SK-N-SH treated with all-trans-retinoic acid at 6 μM for 48 hours (cell line): Measurements from ENCODE around the gene HLA-F.

Experiments used
- ARNTL ChIP-seq: fragments of 450-650 bp; formaldehyde crosslinking; IDR thresholded peaks from 2 replicates; pipeline ENCODE4 v1.5.0; 2020; ENCODE audit warnings: low read depth, mild to moderate bottlenecking, moderate library complexity, borderline replicate concordance
- GLIS3 ChIP-seq: fragments of 250-450 bp; sonication (Bioruptor Pico); IDR thresholded peaks from 2 replicates; pipeline ENCODE4 v1.5.0; 2020; ENCODE audit warnings: mild to moderate bottlenecking, moderate library complexity
- OSR1 ChIP-seq: fragments of 250-450 bp; sonication (Bioruptor Pico); IDR thresholded peaks from 2 replicates; pipeline ENCODE4 v1.8.0; 2022; ENCODE audit warnings: moderate library complexity, mild to moderate bottlenecking, inconsistent platforms
- SNAI2 ChIP-seq: fragments of 250-450 bp; sonication (Bioruptor Pico); IDR thresholded peaks from 2 replicates; pipeline ENCODE4 v1.5.0; 2020; ENCODE audit warnings: mild to moderate bottlenecking, moderate library complexity
- ZNF8 ChIP-seq: fragments of 450-650 bp; formaldehyde crosslinking; IDR thresholded peaks from 2 replicates; pipeline ENCODE4 v1.5.0; 2020; ENCODE audit warnings: mild to moderate bottlenecking, moderate library complexity
- TF ChIP-seq, protein P1 (sequence below): fragments of 250-450 bp; sonication (Bioruptor Pico); IDR thresholded peaks from 2 replicates; pipeline ENCODE4 v1.5.1; 2020; ENCODE audit warnings: low read depth, mild to moderate bottlenecking, moderate library complexity

DNA sequence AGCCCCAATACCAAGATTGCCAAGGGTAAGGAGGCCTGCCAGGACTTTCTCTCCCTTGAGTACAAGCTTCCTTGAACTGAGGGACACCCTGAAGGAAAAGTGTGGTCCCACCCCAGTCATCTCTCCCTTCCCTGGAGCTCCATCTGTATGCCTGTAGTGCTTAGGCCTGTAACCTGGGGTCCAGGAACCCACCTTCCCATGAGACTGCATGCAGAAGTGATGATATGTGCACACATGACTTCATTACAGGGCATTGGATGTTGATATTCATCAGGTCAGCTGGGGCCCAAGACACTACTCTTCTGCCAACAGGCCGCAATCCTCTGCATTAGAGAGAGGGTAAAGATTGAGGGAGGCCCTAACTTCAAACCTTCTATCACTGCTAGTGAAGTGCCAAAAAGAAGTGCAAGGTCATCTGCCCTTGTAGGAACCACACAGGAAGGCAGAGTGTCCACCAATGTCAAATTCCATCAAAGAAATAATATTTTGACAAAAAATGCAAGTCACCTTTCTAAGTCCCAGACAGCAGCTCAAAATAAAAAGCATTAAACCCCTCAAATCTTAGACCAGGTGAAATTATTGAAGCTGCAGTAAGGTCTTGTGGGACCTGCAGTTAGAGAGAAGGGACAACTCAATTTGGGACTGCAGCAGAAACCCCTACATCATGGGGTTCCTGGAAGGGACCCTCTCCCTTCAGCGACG is 5.1 kb downstream of the HLA-F start:
- TF ChIP-seq SNAI2 (CRISPR knock-in tag) (no peak), OSR1 (no peak), GLIS3 (CRISPR knock-in tag) (no peak), ZNF8 (CRISPR knock-in tag) (no peak), ARNTL (CRISPR knock-in tag) (no peak)
- TF ChIP-seq, protein P1, sequence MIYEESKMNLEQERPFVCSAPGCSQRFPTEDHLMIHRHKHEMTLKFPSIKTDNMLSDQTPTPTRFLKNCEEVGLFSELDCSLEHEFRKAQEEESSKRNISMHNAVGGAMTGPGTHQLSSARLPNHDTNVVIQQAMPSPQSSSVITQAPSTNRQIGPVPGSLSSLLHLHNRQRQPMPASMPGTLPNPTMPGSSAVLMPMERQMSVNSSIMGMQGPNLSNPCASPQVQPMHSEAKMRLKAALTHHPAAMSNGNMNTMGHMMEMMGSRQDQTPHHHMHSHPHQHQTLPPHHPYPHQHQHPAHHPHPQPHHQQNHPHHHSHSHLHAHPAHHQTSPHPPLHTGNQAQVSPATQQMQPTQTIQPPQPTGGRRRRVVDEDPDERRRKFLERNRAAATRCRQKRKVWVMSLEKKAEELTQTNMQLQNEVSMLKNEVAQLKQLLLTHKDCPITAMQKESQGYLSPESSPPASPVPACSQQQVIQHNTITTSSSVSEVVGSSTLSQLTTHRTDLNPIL: no peak
